Activated T-cell treated with anti-CD3 and anti-CD28 coated beads for 4 hours (primary cell): ENCODE data around the gene UAP1.

Source experiments
- DNase-seq: peaks from one replicate; pipeline ENCODE4 v3.0.0-alpha.2; 2020

Gene UAP1

GRCh38 chr1:162561616-162562469 is at the start of gene UAP1:
TSS of gene UAP1 (plus strand) at chr1:162561722. CDS start at chr1:162566069, 4,347 bp downstream.
- peak; percentile 18 for DNase-seq

- DNase-seq = no peak
Measured at GRCh38 chr1:162527314-162527713, 34.2 kb upstream of the UAP1 start.

- no peak for DNase-seq
Measured at GRCh38 chr1:162530307-162530987, 31.1 kb upstream of the UAP1 start.

- DNase-seq = no peak
Measured at GRCh38 chr1:162530988-162531319, 30.6 kb upstream of the UAP1 start.

GRCh38 chr1:162535501-162535900 is 26.0 kb upstream of the UAP1 start:
- DNase-seq = no peak

GRCh38 chr1:162536511-162536910 is 25.0 kb upstream of the UAP1 start:
- DNase-seq = no peak

- DNase-seq = no peak
Measured at GRCh38 chr1:162537216-162537615, 24.3 kb upstream of the UAP1 start.

GRCh38 chr1:162538815-162539431 is 22.6 kb upstream of the UAP1 start:
- no peak for DNase-seq

- no peak for DNase-seq
Measured at GRCh38 chr1:162541619-162542141, 19.8 kb upstream of the UAP1 start.

GRCh38 chr1:162543228-162543627 is 18.3 kb upstream of the UAP1 start:
- no peak for DNase-seq

GRCh38 chr1:162548170-162548569 is 13.4 kb upstream of the UAP1 start:
- no peak for DNase-seq

- no peak for DNase-seq
Measured at GRCh38 chr1:162549001-162549400, 12.5 kb upstream of the UAP1 start.

GRCh38 chr1:162550925-162551324 is 10.6 kb upstream of the UAP1 start:
- DNase-seq = no peak

- no peak for DNase-seq
Measured at GRCh38 chr1:162551969-162552683, 9.4 kb upstream of the UAP1 start.

- no peak for DNase-seq
Measured at GRCh38 chr1:162552684-162553252, 8.8 kb upstream of the UAP1 start.

- DNase-seq = no peak
Measured at GRCh38 chr1:162554258-162554657, 7.3 kb upstream of the UAP1 start.

GRCh38 chr1:162557536-162557935 is 4.0 kb upstream of the UAP1 start:
- DNase-seq = no peak

- no peak for DNase-seq
Measured at GRCh38 chr1:162560303-162561036, 1.1 kb upstream of the UAP1 start.

- DNase-seq = peak; percentile 98
Measured at GRCh38 chr1:162561037-162561615, 396 bp upstream of the UAP1 start.

GRCh38 chr1:162562470-162562828 is 927 bp downstream of the UAP1 start:
- peak; percentile 0 for DNase-seq

GRCh38 chr1:162564762-162565218 is 3.3 kb downstream of the UAP1 start:
- no peak for DNase-seq

GRCh38 chr1:162565460-162565859 is 3.9 kb downstream of the UAP1 start:
- DNase-seq = no peak
